ENCODE measurements around the gene USP27X.
A peak's percentile ranks its signal among the peaks of the same experiment; 100 is the strongest.

The USP27X gene

DNA sequence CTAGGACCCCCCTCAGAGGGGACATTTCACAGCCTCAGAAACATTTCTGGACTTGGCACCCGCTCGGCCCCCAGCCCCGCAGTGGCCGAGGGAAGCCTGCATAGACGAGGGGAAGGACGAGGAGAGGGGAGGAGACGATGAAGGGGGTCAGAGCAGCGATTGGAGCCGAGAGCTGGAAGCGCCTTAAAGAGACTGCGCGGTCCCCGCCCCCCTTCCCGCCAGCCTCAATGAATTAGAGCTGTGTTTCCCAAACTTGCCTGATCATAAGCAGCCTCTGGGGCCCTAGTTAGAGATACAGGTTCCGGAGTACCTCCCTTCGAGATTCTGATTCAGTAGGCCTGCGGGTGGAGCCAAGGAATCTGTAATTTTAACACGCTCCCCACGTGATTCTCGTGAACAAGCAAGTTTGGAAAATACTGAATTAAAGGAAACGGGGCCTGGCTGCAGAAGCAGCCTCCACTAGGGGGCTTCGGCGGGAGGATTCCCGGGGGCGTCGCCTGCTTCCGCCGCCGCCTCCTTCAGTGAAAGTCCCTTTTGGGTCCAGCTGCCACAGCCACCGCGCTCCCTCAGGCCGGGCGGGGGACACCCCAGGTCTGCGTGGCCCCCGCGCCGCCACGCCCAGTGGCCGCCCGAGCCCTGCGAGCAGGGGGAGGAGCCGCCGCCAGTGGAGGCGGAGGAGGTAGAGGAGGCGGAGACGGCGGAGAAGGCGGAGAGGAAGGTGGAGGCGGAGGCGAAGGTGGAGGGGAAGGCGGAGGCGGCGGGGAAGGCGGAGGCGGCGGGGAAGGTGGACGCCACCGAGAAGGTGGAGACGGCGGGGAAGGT, at the start of gene USP27X:
Gene USP27X (plus strand): TSS at position 651 of the 822 bp plus-strand sequence. CDS start 824 bp downstream, outside the sequence.
- peak within 1 kb of the TSS; percentile 76 for H3K4me3 ChIP-seq (ENCODE audit: low read length)
- H3K4me1 ChIP-seq (ENCODE audit: insufficient read depth, low read length) = no peaks in the 10 kb centered on the region
- no peak within 1 kb of the TSS for H3K27ac ChIP-seq (ENCODE audit: low read length)
- peaks cover 11% of the 10 kb centered on the region for H3K27me3 ChIP-seq (ENCODE audit: insufficient read depth, low read length)
- no peaks in the 10 kb centered on the region for H3K9me3 ChIP-seq (ENCODE audit: insufficient read depth, low read depth, low read length)
- no peaks in the 10 kb centered on the region for H3K36me3 ChIP-seq (ENCODE audit: insufficient read depth, low read depth, low read length)
- H3K9ac ChIP-seq (ENCODE audit: low read depth, low read length) = peak within 1 kb of the TSS; percentile 77; the same call in 1 of the 2 replicates

DNA sequence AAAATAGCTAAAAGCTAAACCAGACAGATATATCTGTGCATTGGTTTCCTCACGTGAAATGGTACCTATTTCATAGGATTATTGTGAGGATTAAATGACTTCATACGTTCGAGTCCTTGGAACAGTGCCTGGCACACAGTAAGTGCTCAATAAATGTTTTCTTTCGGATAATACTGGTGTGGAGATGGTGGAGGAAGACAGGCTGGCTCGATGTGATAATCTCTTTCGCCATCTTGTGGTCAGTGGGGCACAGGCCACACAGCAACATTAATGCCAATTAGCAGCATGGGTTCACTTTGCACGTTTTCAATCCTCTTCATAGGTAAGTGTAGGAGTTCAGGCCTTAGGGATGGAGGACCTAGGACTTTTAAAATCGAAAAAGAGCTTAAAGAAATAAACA, 40.9 kb upstream of the USP27X start:
- Histone ChIP-seq H3K36me3 (ENCODE audit: insufficient read depth, low read depth, low read length) (no peaks in the 10 kb centered on the region), H3K27ac (ENCODE audit: low read length) (no peak overlapping the region), H3K9ac (ENCODE audit: low read depth, low read length) (no peak overlapping the region), H3K9me3 (ENCODE audit: insufficient read depth, low read depth, low read length) (no peaks in the 10 kb centered on the region), H3K4me1 (ENCODE audit: insufficient read depth, low read length) (no peaks in the 10 kb centered on the region), H3K4me3 (ENCODE audit: low read length) (no peak overlapping the region), H3K27me3 (ENCODE audit: insufficient read depth, low read length) (no peaks in the 10 kb centered on the region)

DNA sequence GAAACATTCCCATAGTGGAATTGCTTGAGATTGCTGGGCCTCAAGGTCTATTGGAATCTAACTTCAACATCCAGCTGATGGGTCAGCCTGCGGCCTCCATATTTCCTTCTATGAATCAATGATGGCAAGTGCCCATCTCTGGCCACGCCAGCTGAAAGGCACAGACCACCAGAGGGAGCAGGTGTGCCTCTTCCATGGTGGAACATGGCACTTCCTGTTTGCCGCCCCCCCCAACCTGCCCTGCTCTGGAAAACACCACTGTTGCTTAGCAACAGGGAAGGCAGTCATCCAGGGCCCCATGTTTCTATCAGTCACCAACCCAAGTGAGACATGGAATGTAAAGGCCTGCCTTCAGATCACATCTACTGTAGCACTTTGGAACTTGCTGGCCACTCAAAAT, 38.6 kb upstream of the USP27X start:
- Histone ChIP-seq H3K27me3 (ENCODE audit: insufficient read depth, low read length) (no peaks in the 10 kb centered on the region), H3K36me3 (ENCODE audit: insufficient read depth, low read depth, low read length) (no peaks in the 10 kb centered on the region), H3K27ac (ENCODE audit: low read length) (peak overlapping the region; percentile 49), H3K9ac (ENCODE audit: low read depth, low read length) (no peak overlapping the region), H3K4me3 (ENCODE audit: low read length) (no peak overlapping the region), H3K9me3 (ENCODE audit: insufficient read depth, low read depth, low read length) (no peaks in the 10 kb centered on the region), H3K4me1 (ENCODE audit: insufficient read depth, low read length) (no peaks in the 10 kb centered on the region)

DNA sequence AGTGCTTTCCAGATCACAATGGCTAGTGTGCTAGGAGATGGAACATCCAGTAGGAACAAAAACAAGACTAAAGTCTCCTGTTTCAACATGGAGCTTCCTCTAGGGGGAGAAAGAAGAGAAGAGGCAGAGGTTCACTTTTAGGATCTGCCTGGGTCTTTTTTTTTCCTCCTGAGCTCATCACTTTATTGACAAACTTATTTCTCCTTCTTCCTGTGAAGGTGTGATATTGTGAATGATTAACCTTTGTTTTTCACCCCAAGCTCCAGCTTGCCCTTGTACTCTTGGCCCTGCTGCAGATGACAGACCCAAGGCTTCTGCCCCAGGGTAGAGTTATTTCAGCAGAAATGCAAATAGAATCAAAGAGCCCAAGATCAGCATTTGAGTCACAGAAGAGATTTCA, 36.7 kb upstream of the USP27X start:
- Histone ChIP-seq H3K27me3 (ENCODE audit: insufficient read depth, low read length) (no peaks in the 10 kb centered on the region), H3K36me3 (ENCODE audit: insufficient read depth, low read depth, low read length) (no peaks in the 10 kb centered on the region), H3K9ac (ENCODE audit: low read depth, low read length) (no peak overlapping the region), H3K4me3 (ENCODE audit: low read length) (no peak overlapping the region), H3K27ac (ENCODE audit: low read length) (no peak overlapping the region), H3K4me1 (ENCODE audit: insufficient read depth, low read length) (no peaks in the 10 kb centered on the region), H3K9me3 (ENCODE audit: insufficient read depth, low read depth, low read length) (no peaks in the 10 kb centered on the region)

DNA sequence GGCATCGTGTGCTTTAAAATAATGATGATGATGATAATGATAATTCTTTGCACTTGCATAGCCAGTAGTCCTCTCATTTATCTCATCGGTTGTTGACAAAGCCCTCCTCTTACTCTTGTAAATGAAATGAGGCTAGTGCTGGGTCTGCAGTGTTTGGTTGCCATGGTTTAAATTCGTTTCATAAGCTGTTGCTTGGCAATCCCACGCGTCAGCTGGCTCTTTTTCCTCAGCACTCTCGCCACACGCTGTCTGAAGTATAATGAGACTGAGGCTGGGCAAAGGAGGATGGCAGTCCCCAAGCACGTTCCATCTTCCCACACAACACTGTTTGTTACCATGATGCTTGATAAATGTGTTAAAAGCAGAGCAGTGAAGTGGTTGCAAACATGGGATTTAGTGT, 34.7 kb upstream of the USP27X start:
- no peaks in the 10 kb centered on the region for H3K36me3 ChIP-seq (ENCODE audit: insufficient read depth, low read depth, low read length)
- no peak overlapping the region for H3K4me3 ChIP-seq (ENCODE audit: low read length)
- no peaks in the 10 kb centered on the region for H3K9me3 ChIP-seq (ENCODE audit: insufficient read depth, low read depth, low read length)
- no peaks in the 10 kb centered on the region for H3K4me1 ChIP-seq (ENCODE audit: insufficient read depth, low read length)
- H3K9ac ChIP-seq (ENCODE audit: low read depth, low read length) = no peak overlapping the region
- no peaks in the 10 kb centered on the region for H3K27me3 ChIP-seq (ENCODE audit: insufficient read depth, low read length)
- H3K27ac ChIP-seq (ENCODE audit: low read length) = no peak overlapping the region

DNA sequence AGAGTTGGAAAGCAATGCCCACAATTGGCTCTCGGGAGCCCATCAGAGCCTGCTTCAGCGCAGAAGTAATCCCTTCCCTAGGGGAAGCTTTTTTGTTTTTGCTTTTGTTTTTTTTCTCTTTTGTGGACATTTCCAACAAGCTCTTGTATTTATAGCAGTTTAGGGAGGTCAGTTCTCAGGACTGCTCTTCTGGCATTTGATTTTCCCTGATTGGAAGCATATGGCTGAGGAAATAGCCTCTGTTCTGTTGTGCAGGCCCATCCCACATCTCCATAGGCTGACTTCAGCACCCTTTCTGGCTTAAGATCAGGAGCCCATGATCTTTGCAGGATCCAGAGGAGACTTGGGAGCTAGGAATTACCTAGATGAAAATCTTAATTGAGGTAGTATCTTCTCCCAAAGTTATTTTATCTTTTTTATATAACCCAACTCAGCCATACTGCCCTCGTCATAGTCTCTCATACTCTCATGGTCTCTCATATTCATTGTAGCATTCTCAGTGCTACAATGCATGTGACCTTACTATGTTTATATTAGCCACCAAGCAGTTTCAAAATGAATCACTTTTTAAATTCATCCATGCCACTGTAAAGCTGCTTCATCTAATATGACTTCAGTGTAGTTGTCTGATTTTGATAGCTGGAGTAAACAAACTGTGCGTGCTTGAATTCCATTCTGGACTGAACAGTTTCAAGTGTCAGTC, 33.4 kb upstream of the USP27X start:
- no peaks in the 10 kb centered on the region for H3K27me3 ChIP-seq (ENCODE audit: insufficient read depth, low read length)
- no peaks in the 10 kb centered on the region for H3K4me1 ChIP-seq (ENCODE audit: insufficient read depth, low read length)
- no peak overlapping the region for H3K9ac ChIP-seq (ENCODE audit: low read depth, low read length)
- no peaks in the 10 kb centered on the region for H3K36me3 ChIP-seq (ENCODE audit: insufficient read depth, low read depth, low read length)
- no peak overlapping the region for H3K27ac ChIP-seq (ENCODE audit: low read length)
- no peaks in the 10 kb centered on the region for H3K9me3 ChIP-seq (ENCODE audit: insufficient read depth, low read depth, low read length)
- no peak overlapping the region for H3K4me3 ChIP-seq (ENCODE audit: low read length)

DNA sequence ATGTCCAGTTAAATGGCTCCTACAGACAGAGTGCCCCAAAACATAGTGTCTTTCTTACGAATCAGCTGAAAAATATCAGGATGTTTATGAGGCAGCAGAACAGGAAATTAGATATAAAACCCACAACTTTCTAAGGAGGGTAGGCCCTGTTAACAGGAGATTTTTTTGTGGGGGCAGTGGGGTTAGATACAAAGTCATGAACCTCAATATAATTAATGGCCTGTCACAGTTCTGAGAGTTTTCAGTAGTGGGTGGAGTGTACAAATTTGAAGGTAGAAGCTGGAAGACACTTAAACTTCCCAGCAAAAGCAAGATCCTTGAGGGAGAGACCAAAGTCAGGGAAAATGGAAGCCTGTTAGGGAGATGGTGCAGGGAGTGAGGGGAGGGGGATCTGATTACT, 32.8 kb upstream of the USP27X start:
- Histone ChIP-seq H3K9me3 (ENCODE audit: insufficient read depth, low read depth, low read length) (no peaks in the 10 kb centered on the region), H3K9ac (ENCODE audit: low read depth, low read length) (no peak overlapping the region), H3K27ac (ENCODE audit: low read length) (no peak overlapping the region), H3K4me1 (ENCODE audit: insufficient read depth, low read length) (no peaks in the 10 kb centered on the region), H3K4me3 (ENCODE audit: low read length) (no peak overlapping the region), H3K27me3 (ENCODE audit: insufficient read depth, low read length) (no peaks in the 10 kb centered on the region), H3K36me3 (ENCODE audit: insufficient read depth, low read depth, low read length) (no peaks in the 10 kb centered on the region)

DNA sequence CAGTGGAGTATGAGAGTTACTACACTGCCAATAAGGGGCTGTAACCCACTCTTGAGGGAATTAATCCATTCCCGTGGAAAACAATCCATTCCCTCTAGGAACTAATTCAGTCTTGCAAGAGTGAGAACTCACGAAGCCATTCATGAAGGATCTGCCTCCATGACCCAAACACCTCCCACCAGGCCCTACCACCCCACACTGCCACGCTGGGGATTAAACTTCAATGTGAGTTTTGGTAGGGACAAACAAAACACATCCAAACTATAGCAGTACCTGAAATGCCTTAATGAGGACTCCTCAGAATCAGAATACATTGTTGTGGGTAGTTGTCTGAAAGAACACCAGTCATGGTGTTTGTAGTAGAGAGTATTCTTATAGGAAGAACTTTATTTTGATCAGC, 31.0 kb upstream of the USP27X start:
- H3K27me3 ChIP-seq (ENCODE audit: insufficient read depth, low read length) = no peaks in the 10 kb centered on the region

DNA sequence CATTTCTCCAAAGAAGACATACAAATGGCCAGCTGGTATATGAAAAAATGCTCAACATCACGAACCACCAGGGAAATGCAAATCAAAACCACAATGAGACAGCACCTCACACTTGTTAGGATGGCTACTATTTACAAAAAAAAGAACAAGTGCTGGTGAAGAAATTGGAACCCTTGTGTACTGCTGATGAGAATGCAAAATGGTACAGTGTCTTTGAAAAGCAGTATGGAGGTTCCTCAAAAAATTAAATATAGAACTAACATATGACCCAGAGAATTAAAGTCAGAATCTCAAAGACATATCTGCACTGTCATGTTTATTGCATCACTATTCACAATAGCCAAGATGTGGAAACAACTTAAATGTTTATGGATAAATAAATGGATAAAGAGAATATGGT, 29.3 kb upstream of the USP27X start:
- Histone ChIP-seq H3K27ac (ENCODE audit: low read length) (no peak overlapping the region), H3K4me1 (ENCODE audit: insufficient read depth, low read length) (no peaks in the 10 kb centered on the region), H3K4me3 (ENCODE audit: low read length) (no peak overlapping the region), H3K9ac (ENCODE audit: low read depth, low read length) (no peak overlapping the region), H3K27me3 (ENCODE audit: insufficient read depth, low read length) (no peaks in the 10 kb centered on the region), H3K36me3 (ENCODE audit: insufficient read depth, low read depth, low read length) (no peaks in the 10 kb centered on the region), H3K9me3 (ENCODE audit: insufficient read depth, low read depth, low read length) (no peaks in the 10 kb centered on the region)

More for the DNA sequence above, 31.0 kb upstream of the USP27X start:
- H3K27ac ChIP-seq (ENCODE audit: low read length) = no peak overlapping the region
- H3K9ac ChIP-seq (ENCODE audit: low read depth, low read length) = no peak overlapping the region
- no peak overlapping the region for H3K4me3 ChIP-seq (ENCODE audit: low read length)
- no peaks in the 10 kb centered on the region for H3K36me3 ChIP-seq (ENCODE audit: insufficient read depth, low read depth, low read length)
- H3K4me1 ChIP-seq (ENCODE audit: insufficient read depth, low read length) = no peaks in the 10 kb centered on the region
- no peaks in the 10 kb centered on the region for H3K9me3 ChIP-seq (ENCODE audit: insufficient read depth, low read depth, low read length)

DNA sequence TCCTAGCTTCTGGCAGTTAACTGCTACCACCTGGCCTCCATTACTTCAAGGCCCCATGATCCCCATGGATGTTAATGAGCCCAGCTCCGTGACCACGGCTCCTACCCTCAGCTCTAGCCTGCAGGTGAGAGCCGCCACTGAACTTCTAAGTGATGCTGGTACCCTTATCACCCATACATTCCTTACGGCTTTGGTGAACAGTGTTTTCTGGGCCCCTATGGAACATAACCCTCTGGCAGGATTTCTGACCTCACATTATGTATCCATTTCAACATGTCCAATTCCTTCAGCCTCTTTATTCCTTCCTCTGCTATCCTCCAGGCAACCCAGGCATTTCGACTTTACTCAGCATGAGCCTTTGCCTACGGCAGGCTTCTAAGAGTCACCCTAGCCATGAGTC, 25.6 kb upstream of the USP27X start:
- no peaks in the 10 kb centered on the region for H3K27me3 ChIP-seq (ENCODE audit: insufficient read depth, low read length)
- H3K9ac ChIP-seq (ENCODE audit: low read depth, low read length) = no peak overlapping the region
- H3K36me3 ChIP-seq (ENCODE audit: insufficient read depth, low read depth, low read length) = no peaks in the 10 kb centered on the region
- H3K9me3 ChIP-seq (ENCODE audit: insufficient read depth, low read depth, low read length) = no peaks in the 10 kb centered on the region
- no peak overlapping the region for H3K27ac ChIP-seq (ENCODE audit: low read length)
- no peaks in the 10 kb centered on the region for H3K4me1 ChIP-seq (ENCODE audit: insufficient read depth, low read length)
- no peak overlapping the region for H3K4me3 ChIP-seq (ENCODE audit: low read length)

DNA sequence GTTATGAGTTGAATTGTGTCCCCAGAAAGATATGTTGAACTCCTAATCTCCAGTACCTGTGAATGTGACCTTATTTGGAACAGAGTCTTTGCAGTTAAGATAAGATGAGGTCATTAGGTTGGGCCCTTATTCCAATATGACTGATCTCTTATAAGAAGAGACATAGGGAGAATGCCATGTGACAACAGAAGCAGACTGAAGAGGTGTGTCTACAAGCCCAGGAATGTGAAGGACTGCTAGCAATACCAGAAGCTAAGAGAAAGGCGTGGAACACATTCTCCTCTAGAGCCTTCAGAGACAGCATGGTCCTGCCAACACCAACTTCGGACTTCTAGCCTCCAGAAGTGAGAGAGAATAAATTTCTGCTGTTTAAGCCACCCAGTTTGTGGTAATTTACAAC, 22.5 kb upstream of the USP27X start:
- Histone ChIP-seq H3K27me3 (ENCODE audit: insufficient read depth, low read length) (no peaks in the 10 kb centered on the region), H3K4me1 (ENCODE audit: insufficient read depth, low read length) (no peaks in the 10 kb centered on the region), H3K27ac (ENCODE audit: low read length) (no peak overlapping the region), H3K9me3 (ENCODE audit: insufficient read depth, low read depth, low read length) (no peaks in the 10 kb centered on the region), H3K4me3 (ENCODE audit: low read length) (no peak overlapping the region), H3K9ac (ENCODE audit: low read depth, low read length) (no peak overlapping the region), H3K36me3 (ENCODE audit: insufficient read depth, low read depth, low read length) (no peaks in the 10 kb centered on the region)

DNA sequence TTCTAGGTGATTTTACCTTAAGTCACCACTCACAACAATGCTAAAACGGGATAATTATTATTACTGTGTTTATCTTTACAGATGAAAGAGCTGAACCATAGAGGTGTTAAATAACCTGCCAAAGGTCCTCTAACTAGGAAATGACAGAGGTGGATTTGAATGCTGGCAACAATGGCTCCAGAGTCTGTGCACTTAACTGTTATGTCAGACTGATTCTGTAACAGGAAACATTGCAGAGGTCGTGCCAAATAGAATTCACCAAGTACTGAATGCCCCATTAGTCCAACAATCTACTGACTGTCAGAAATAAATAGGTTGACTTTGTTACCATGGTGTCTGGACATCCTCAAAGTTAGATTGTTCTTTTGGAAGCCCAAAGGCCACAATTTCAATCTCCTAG, 20.9 kb upstream of the USP27X start:
- no peaks in the 10 kb centered on the region for H3K9me3 ChIP-seq (ENCODE audit: insufficient read depth, low read depth, low read length)
- H3K4me1 ChIP-seq (ENCODE audit: insufficient read depth, low read length) = no peaks in the 10 kb centered on the region
- H3K4me3 ChIP-seq (ENCODE audit: low read length) = no peak overlapping the region
- H3K27me3 ChIP-seq (ENCODE audit: insufficient read depth, low read length) = no peaks in the 10 kb centered on the region
- no peak overlapping the region for H3K27ac ChIP-seq (ENCODE audit: low read length)
- H3K9ac ChIP-seq (ENCODE audit: low read depth, low read length) = no peak overlapping the region
- no peaks in the 10 kb centered on the region for H3K36me3 ChIP-seq (ENCODE audit: insufficient read depth, low read depth, low read length)

Data from iPS-20b (cell line).